ENCODE data around the gene RAB3B. TPM values are rescaled to one million over a fixed set of nuclear protein-coding genes. Genes with fewer than 3 reads are reported as not detected.

Gene RAB3B
- total RNA-seq, 1 experiment from 2014 or later = 0.31 TPM

DNA sequence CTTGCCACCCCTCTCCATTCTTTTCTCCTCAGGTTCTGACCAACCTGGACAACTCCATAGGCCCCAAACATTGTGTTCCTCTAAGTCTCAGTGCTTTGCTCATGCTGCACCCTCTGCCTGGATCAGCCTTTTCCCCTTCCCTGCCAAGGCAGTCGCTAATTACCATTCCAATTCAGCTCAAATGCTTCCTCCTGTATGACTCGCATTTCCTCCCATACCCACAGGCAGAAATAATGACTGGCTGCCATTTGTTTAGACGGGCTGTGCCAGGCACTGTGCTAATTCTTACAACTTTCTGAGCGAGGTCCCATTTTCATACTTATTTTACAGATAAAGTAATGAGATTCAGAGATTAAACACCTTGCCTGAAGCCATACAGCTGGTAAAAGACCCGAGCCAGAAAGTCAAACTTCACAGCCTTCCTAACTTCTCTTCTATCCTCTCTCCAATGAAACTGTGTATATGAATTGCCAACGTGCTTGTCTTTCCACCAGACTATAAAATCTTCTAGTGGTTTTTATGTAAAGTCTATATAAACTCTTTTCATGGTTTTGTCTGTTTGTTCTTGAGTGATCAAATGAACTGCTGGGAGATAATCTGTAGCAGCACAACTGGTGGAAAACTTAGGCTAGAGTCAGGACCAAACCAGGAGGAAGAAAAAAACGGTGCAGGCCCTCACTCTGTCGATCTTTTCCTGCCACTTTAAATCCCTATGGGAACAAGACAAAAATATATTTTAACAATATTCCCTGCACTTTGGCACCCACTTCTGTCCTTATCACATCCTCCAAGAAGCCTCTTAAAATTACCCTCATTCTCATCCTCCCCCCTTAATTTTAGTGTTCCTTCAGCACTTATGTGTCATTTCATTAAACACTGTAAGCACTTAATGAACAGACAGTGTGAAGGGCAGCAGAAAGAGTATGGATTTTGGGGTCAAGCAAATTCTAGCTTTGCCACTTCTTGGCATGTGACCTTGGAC, 33.7 kb downstream of the RAB3B start:
- TF ChIP-seq CTCF (IDR thresholded peaks at IDR 0.05; ENCODE audit: unreplicated experiment) = no peak
- DNase-seq = no peak
- no TSS peak for BruUV-seq (replicated peaks)
- Mint-ChIP-seq H3K4me1 (ENCODE audit: low read depth, unreplicated experiment) (no peaks in the 10 kb centered on the region), H3K4me3 (ENCODE audit: low read depth, unreplicated experiment) (no peak overlapping the region), H3K9me3 (ENCODE audit: low read depth, unreplicated experiment) (no peaks in the 10 kb centered on the region), H3K27ac (ENCODE audit: unreplicated experiment) (no peak overlapping the region), H3K27me3 (ENCODE audit: unreplicated experiment) (peaks cover 52% of the 10 kb centered on the region), H3K36me3 (ENCODE audit: insufficient read depth, unreplicated experiment) (no peaks in the 10 kb centered on the region)
- intact Hi-C loops (cut with micrococcal nuclease; ENCODE audit: unreplicated experiment) = no loop called here
- CTCF ChIA-PET = interaction anchor here (0.5 kb wide), 1 partner anchor 14 kb away, joined by 4 read pairs; no protein-coding TSS in a partner anchor

DNA sequence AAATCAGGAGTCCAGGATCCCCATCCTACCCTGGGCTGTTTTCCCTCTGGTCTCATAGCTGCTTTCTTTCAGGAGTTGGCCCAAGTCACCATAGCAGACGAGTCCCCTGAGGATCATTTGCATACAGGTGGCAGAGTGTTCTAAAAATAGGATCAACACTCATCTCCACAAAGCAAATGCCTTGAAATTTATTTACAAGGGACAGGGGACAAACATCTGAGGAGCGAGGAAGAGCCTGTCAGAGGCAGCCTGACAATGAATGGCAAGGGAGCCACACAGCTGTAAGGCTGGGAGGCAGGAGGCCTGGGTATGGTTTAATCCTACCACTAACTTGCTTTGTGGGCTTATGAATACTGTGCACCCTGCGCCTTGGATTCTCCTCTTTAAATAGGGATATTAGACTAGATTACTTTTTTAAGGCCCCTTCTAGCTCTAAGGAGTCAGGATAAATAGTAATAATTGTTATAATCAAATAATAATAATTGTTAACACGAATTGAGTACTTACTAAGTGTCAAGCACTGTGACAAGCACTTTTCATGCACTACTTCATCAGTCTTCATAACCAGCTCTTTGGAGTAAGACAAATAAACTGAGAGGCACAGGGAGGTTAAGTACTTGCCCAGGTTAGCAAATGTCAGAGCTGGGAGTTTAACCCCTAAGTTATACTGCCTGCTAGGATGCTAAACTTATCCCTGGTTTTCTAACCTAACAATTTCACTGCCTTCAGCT, 34.5 kb downstream of the RAB3B start:
- no peak overlapping the region for H3K27ac Mint-ChIP-seq (ENCODE audit: unreplicated experiment)
- no peaks in the 10 kb centered on the region for H3K4me1 Mint-ChIP-seq (ENCODE audit: low read depth, unreplicated experiment)

DNA sequence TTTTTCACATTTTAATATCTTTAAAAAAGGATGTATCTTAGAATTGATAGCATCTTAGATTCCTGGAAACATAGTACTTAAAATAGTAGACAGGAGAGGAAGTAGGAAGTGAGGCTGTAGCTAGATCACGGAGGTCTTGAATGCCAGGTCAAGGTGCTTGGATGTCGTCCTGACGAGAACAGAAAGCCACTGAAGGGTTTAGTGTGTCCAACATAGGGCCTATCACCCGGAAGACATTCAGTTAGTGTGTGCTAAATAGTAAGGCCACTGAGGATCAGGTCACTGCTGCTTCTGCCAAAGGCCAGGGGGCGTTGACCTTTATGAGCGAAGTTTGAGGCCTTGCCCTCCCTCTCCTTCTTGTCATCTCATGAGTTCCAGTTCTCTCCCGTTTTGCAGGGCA, 35.7 kb downstream of the RAB3B start:
- Mint-ChIP-seq H3K36me3 (ENCODE audit: insufficient read depth, unreplicated experiment) (no peaks in the 10 kb centered on the region), H3K4me3 (ENCODE audit: low read depth, unreplicated experiment) (no peak overlapping the region), H3K27me3 (ENCODE audit: unreplicated experiment) (peaks cover 60% of the 10 kb centered on the region), H3K27ac (ENCODE audit: unreplicated experiment) (no peak overlapping the region), H3K4me1 (ENCODE audit: low read depth, unreplicated experiment) (no peaks in the 10 kb centered on the region), H3K9me3 (ENCODE audit: low read depth, unreplicated experiment) (no peaks in the 10 kb centered on the region)
- no peak for DNase-seq
- no peak for TF ChIP-seq CTCF (IDR thresholded peaks at IDR 0.05; ENCODE audit: unreplicated experiment)
- no TSS peak for BruUV-seq (replicated peaks)
- intact Hi-C loops (cut with micrococcal nuclease; ENCODE audit: unreplicated experiment) = no loop called here
- CTCF ChIA-PET = no interaction called here

More for the DNA sequence above, 34.5 kb downstream of the RAB3B start:
- intact Hi-C loops (cut with micrococcal nuclease; ENCODE audit: unreplicated experiment) = no loop called here
- Mint-ChIP-seq H3K4me3 (ENCODE audit: low read depth, unreplicated experiment) (no peak overlapping the region), H3K27me3 (ENCODE audit: unreplicated experiment) (peaks cover 60% of the 10 kb centered on the region), H3K36me3 (ENCODE audit: insufficient read depth, unreplicated experiment) (no peaks in the 10 kb centered on the region), H3K9me3 (ENCODE audit: low read depth, unreplicated experiment) (no peaks in the 10 kb centered on the region)
- no peak for DNase-seq
- CTCF ChIA-PET = no interaction called here
- no peak for TF ChIP-seq CTCF (IDR thresholded peaks at IDR 0.05; ENCODE audit: unreplicated experiment)
- BruUV-seq (replicated peaks) = no TSS peak

DNA sequence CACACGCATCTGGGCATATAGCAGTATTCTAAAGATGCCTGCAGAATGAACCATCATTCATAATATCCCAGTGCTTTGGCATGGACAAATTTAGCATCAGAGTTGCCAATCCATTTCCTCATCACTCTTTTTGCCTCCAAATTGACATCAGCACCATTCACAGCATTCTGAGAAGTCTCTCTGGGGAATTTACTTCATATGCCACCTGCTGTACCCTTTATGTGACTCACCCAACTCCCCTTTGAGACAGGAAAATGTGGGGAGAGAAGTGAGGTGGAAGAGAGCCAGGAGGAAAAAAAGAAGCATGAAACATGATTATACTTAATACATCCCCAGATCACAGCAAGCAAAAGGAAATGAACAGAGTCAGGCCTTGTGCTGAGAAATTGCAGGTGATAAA, 37.4 kb downstream of the RAB3B start:
- Mint-ChIP-seq H3K4me3 (ENCODE audit: low read depth, unreplicated experiment) (no peak overlapping the region), H3K9me3 (ENCODE audit: low read depth, unreplicated experiment) (no peaks in the 10 kb centered on the region), H3K36me3 (ENCODE audit: insufficient read depth, unreplicated experiment) (no peaks in the 10 kb centered on the region), H3K4me1 (ENCODE audit: low read depth, unreplicated experiment) (no peaks in the 10 kb centered on the region), H3K27ac (ENCODE audit: unreplicated experiment) (no peak overlapping the region), H3K27me3 (ENCODE audit: unreplicated experiment) (peaks cover 66% of the 10 kb centered on the region)
- no TSS peak for BruUV-seq (replicated peaks)
- CTCF ChIA-PET = no interaction called here
- TF ChIP-seq CTCF (IDR thresholded peaks at IDR 0.05; ENCODE audit: unreplicated experiment) = no peak
- intact Hi-C loops (cut with micrococcal nuclease; ENCODE audit: unreplicated experiment) = no loop called here
- no peak for DNase-seq

Measured in Calu3 (cell line).